ENCODE results near the gene RFFL.

DNA sequence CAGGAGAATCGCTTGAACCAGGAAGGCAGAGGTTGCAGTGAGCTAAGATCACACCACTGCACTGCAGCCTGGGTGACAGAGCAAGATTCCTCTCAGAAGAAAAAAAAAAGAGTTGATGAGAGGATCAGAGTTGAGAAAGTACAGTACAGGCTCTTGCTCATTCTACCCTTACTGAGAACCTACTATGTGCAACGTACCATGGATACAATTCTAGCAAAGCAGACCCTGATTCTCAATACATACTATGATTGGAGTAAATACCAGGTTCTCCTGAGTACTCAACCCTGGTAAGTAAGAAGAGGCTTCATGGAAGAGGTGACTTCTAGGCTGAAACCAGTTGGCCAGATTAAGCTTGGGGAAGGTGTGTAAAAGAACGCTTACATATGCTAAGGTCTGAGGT, 1.2 kb downstream of the RFFL start:
- TF ChIP-seq, protein P1, sequence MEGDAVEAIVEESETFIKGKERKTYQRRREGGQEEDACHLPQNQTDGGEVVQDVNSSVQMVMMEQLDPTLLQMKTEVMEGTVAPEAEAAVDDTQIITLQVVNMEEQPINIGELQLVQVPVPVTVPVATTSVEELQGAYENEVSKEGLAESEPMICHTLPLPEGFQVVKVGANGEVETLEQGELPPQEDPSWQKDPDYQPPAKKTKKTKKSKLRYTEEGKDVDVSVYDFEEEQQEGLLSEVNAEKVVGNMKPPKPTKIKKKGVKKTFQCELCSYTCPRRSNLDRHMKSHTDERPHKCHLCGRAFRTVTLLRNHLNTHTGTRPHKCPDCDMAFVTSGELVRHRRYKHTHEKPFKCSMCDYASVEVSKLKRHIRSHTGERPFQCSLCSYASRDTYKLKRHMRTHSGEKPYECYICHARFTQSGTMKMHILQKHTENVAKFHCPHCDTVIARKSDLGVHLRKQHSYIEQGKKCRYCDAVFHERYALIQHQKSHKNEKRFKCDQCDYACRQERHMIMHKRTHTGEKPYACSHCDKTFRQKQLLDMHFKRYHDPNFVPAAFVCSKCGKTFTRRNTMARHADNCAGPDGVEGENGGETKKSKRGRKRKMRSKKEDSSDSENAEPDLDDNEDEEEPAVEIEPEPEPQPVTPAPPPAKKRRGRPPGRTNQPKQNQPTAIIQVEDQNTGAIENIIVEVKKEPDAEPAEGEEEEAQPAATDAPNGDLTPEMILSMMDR (IDR thresholded peaks at IDR 0.05; ENCODE audit: insufficient read depth, low read depth, low read length), result no peak
- TF ChIP-seq EZH2 (IDR thresholded peaks at IDR 0.05; ENCODE audit: insufficient read depth, low read length), result no peak

All from astrocyte (in vitro differentiated cells and primary cell).